Esophagus squamous epithelium (tissue), 5 donors: ENCODE measurements around the gene DNAH8. TPM values are rescaled to one million over a fixed set of nuclear protein-coding genes. Genes with fewer than 3 reads are reported as not detected.

Source experiments
- DNase-seq: peaks from one replicate; lab custom pipeline; 2025; lab: John Stamatoyannopoulos, UW
- H3K27ac ChIP-seq, 4 donors: fragments of 200-600 bp; sonication (generic); one replicate each; pipeline ENCODE4 v1.5.1; 2016 to 2019; ENCODE audit warnings: mild to moderate bottlenecking in 1 of 4
- H3K27me3 ChIP-seq, 4 donors: fragments of 200-600 bp; sonication (generic); 1 replicate in 3 of 4; 2 replicates in 1 of 4; pipeline versions ENCODE4 v1.5.1 to v1.6.0; 2017 to 2021; ENCODE audit warnings: antibody characterized with exemption in 1 of 4
- H3K36me3 ChIP-seq, 3 donors: fragments of 200-600 bp; sonication (generic); one replicate each; pipeline ENCODE4 v1.5.1; 2016 to 2019
- H3K4me1 ChIP-seq, 3 donors: fragments of 200-600 bp; sonication (generic); one replicate each; pipeline ENCODE4 v1.5.1; 2017 to 2019
- H3K4me3 ChIP-seq, 4 donors: fragments of 200-600 bp; sonication (generic); 1 replicate in 3 of 4; 2 replicates in 1 of 4; pipeline ENCODE4 v1.5.1; 2016 to 2019; ENCODE audit warnings: mild to moderate bottlenecking in 2 of 4, moderate library complexity in 1 of 4
- H3K9me3 ChIP-seq, 3 donors: fragments of 200-600 bp; sonication (generic); one replicate each; pipeline ENCODE4 v1.5.1; 2016 to 2019
- POLR2A ChIP-seq, 4 donors: fragments of 450-650 bp; IDR thresholded peaks; one replicate each; pipeline ENCODE4 v1.6.1; 2017; ENCODE audit warnings: antibody characterized with exemption in 4 of 4, mild to moderate bottlenecking in 4 of 4, moderate library complexity in 3 of 4
- WGBS, 2 donors: methylation state at CpG; one replicate each; pipeline ENCODE4 v1.1.5; 2018; 5-methylcytosine and 5-hydroxymethylcytosine counted together
- intact Hi-C: fragments of 100-400 bp; cut with DNase I; formaldehyde crosslinking; loops from one replicate; pipeline ENCODE4 v1.15.0; 2022
- total RNA-seq, 4 donors: library from RNA; depleted of rRNA; stranded (reverse); fragments of >200 nt; gene quantifications; one replicate each; pipeline ENCODE4 v1.1.0, GENCODE V29; 2016
- TF ChIP-seq, protein P1 (sequence below), 6 experiments: fragments of 450-650 bp in 4 of 6; fragments of 200-600 bp in 2 of 6; sonication (generic) in 2 of 6; IDR thresholded peaks; one replicate each; pipeline ENCODE4 v1.5.1; 2016 to 2019; ENCODE audit warnings: antibody characterized with exemption in 6 of 6, mild to moderate bottlenecking in 4 of 6, moderate library complexity in 4 of 6
- donor health status: DM: yes; HTN: yes; CAD: no.

Gene DNAH8
- total RNA-seq, 4 donors from 2014 or later = under 0.01 to 0.03 TPM; not detected in 2

DNA sequence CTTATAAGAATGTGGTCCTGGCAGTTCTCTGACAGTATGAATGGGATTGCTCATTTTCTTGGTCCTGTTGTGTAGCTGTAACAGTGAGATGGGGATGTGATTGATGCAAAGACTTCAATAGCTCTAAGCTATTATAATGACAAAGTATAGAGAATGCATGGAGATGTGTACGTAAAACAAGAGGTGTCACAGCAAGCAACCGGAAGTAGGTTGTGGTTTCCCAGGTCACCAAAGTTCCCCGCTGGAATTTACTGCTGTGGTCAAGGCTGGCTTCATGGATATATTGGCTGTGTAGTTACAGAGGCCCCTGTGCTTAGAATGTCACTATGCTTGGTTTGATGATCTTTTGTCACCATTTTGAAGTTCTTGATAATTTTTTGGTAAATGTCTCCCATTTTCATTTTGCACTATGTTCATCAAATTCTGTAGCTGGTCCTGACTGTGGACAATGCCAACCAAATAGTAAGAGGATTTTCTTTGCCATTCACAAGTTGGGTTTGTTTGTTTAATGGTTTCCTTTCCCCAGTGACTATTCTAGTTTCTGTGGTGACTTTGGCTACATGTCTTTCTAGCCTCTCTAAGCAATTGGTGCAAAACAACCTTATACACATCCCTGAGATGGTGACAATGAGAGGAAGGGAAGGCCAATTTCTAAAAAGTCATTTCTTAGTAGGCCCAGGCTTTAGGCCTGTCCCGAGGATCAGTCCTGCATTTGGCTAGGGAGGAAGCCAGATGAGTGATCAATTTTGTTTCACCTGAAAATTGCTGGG, 10.5 kb downstream of the DNAH8 start:
- Histone ChIP-seq H3K4me1 (peaks cover 0 to 8% (median 0%) of the 10 kb centered on the region in 3 donors), H3K27me3 (no peaks in the 10 kb centered on the region), H3K36me3 (no peaks in the 10 kb centered on the region), H3K4me3 (no peak overlapping the region), H3K9me3 (no peaks in the 10 kb centered on the region), H3K27ac (no peak overlapping the region)
- TF ChIP-seq POLR2A (IDR thresholded peaks at IDR 0.05) = no peak
- TF ChIP-seq, protein P1, sequence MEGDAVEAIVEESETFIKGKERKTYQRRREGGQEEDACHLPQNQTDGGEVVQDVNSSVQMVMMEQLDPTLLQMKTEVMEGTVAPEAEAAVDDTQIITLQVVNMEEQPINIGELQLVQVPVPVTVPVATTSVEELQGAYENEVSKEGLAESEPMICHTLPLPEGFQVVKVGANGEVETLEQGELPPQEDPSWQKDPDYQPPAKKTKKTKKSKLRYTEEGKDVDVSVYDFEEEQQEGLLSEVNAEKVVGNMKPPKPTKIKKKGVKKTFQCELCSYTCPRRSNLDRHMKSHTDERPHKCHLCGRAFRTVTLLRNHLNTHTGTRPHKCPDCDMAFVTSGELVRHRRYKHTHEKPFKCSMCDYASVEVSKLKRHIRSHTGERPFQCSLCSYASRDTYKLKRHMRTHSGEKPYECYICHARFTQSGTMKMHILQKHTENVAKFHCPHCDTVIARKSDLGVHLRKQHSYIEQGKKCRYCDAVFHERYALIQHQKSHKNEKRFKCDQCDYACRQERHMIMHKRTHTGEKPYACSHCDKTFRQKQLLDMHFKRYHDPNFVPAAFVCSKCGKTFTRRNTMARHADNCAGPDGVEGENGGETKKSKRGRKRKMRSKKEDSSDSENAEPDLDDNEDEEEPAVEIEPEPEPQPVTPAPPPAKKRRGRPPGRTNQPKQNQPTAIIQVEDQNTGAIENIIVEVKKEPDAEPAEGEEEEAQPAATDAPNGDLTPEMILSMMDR (IDR thresholded peaks at IDR 0.05) = no peak
- 84 to 89% methylated on average over 3 to 4 of the region's 4 CpGs for WGBS, 2 donors
- no peak for DNase-seq
- intact Hi-C loops = no loop called here

DNA sequence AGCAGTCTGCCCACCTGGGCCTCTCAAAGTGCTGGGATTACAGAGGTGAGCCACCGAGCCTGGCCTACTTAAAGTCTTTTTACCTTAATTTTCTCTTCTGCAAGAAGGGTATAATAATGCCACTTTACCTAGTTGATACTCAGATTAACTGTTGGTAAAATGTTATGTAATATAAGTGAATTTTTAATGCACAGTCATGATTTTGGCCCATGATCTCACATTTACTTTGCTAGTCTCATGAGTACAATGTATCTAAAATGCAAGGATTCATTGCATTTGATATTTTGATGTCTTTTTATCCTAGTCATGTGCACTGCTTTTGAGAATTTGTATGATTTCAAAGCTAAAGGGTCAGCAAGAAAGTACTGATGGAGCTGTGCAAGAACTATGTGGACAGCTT, 13.1 kb downstream of the DNAH8 start:
- WGBS, 2 donors = 58 to 100% methylated on average over 1 of the region's 1 CpG
- Histone ChIP-seq H3K4me1 (peaks cover 0 to 11% (median 0%) of the 10 kb centered on the region in 3 donors), H3K4me3 (no peak overlapping the region), H3K9me3 (no peaks in the 10 kb centered on the region), H3K27ac (no peak overlapping the region), H3K36me3 (no peaks in the 10 kb centered on the region), H3K27me3 (no peaks in the 10 kb centered on the region)
- TF ChIP-seq, protein P1 (IDR thresholded peaks at IDR 0.05) = no peak
- TF ChIP-seq POLR2A (IDR thresholded peaks at IDR 0.05) = no peak
- DNase-seq = no peak
- intact Hi-C loops = no loop called here

DNA sequence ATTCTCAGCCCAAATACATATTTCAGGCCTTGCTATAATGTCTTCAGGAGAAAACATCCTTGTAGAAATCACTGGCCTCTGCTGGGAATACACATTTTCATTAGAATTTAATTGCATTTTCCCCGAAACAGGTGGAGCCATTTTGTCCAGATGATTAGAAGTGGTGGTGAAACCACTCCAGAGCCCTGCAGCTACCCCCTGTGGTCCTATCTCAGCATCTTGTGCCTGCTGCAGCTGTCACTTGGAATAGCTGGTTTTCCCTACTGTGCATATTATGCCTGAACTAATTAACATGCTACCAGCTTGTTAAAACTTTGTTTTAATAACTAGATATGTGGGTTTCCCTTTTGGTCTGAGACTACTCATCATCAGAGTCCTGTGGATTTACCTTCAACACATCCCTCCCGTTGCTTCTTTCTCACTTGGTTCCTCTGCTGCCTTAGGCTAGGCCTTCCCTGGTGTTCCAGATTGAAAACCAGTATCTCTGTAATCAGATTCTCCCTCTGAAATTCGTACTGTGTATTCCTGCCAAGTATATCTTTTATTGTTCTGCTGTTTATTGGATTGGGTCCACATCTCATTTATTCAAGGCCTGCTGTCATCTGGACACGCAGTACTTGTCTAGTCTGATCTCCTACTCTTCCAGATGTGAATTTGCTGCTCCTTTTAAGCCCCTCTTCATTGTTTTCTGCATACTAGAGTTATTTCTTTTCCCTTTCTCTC, 15.2 kb downstream of the DNAH8 start:
- no peak for DNase-seq
- intact Hi-C loops = no loop called here
- H3K27me3 ChIP-seq = no peaks in the 10 kb centered on the region
- TF ChIP-seq POLR2A (IDR thresholded peaks at IDR 0.05) = no peak
- TF ChIP-seq, protein P1 (IDR thresholded peaks at IDR 0.05) = no peak
- 39 to 45% methylated on average over 4 of the region's 4 CpGs for WGBS, 2 donors
- H3K27ac ChIP-seq = no peak overlapping the region
- H3K9me3 ChIP-seq = no peaks in the 10 kb centered on the region
- H3K4me1 ChIP-seq = peaks cover 0 to 11% (median 0%) of the 10 kb centered on the region in 3 donors
- H3K4me3 ChIP-seq = no peak overlapping the region
- no peaks in the 10 kb centered on the region for H3K36me3 ChIP-seq

DNA sequence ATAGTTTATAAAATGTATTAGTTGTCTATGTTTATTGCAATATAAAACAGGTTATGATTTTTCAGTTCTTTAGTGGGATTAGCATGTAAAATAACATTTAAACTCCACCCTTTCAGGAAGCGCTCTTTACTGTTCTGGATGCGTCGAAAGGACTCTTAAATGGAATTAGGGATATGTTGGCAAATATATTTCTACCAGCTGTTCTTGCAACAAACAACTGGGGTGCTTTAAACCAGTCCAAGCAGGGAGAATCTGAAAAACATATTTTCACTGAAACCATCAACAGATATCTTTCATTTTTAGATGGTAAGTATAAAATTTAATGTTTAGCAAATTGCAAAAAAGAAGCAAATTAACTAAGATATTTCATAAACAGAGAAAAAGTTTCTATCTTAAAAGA, 21.8 kb downstream of the DNAH8 start:
- no peak for TF ChIP-seq POLR2A (IDR thresholded peaks at IDR 0.05)
- TF ChIP-seq, protein P1 (IDR thresholded peaks at IDR 0.05) = no peak
- Histone ChIP-seq H3K27me3 (peaks cover 0 to 12% (median 0%) of the 10 kb centered on the region in 4 donors), H3K4me3 (no peak overlapping the region), H3K27ac (no peak overlapping the region), H3K36me3 (no peaks in the 10 kb centered on the region), H3K4me1 (no peaks in the 10 kb centered on the region), H3K9me3 (no peaks in the 10 kb centered on the region)
- DNase-seq = no peak
- WGBS, 2 donors = 67 to 87% methylated on average over 3 of the region's 3 CpGs
- intact Hi-C loops = no loop called here

DNA sequence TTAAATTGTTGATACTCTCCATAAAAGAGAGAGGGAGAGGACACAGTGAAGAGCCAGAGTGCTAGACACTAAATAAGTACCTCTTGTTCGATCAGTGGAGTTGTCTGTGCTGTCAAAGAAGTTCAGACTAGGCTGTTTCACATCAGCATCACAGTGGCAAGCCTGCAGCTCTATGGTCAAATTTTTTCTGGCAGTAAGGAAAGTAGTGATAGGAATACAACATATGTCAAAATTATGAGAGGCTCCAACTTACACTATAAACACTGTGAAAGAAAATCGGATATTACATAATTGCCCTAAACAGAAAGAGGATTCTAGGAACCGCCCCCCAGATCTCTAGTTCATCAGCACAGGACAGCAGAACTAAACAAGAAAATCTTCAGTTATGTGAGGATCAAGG, 23.1 kb downstream of the DNAH8 start:
- WGBS, 2 donors = 29 to 66% methylated on average over 3 of the region's 3 CpGs
- intact Hi-C loops = no loop called here
- H3K27me3 ChIP-seq = peaks cover 0 to 12% (median 0%) of the 10 kb centered on the region in 4 donors
- no peaks in the 10 kb centered on the region for H3K4me1 ChIP-seq
- H3K36me3 ChIP-seq = no peaks in the 10 kb centered on the region
- DNase-seq = no peak
- TF ChIP-seq POLR2A (IDR thresholded peaks at IDR 0.05) = no peak
- TF ChIP-seq, protein P1 (IDR thresholded peaks at IDR 0.05) = no peak
- no peak overlapping the region for H3K27ac ChIP-seq
- H3K4me3 ChIP-seq = no peak overlapping the region
- no peaks in the 10 kb centered on the region for H3K9me3 ChIP-seq
